ENCODE results near the gene OR4D1.

- TF ChIP-seq RNF2 (conservative IDR thresholded peaks at IDR 0.05; ENCODE audit: low read depth) (no peak), ZNF580 (CRISPR knock-in tag; IDR thresholded peaks at IDR 0.05; ENCODE audit: borderline replicate concordance, low read depth) (no peak), THRA (CRISPR knock-in tag; IDR thresholded peaks at IDR 0.05; ENCODE audit: borderline replicate concordance) (no peak), CHD2 (IDR thresholded peaks at IDR 0.05; ENCODE audit: low read depth, low read length) (no peak), MAZ (IDR thresholded peaks at IDR 0.05; ENCODE audit: borderline replicate concordance, low read depth, low read length) (no peak), MAZ (CRISPR knock-in tag; IDR thresholded peaks at IDR 0.05; ENCODE audit: low read depth) (no peak), SMAD3 (CRISPR knock-in tag; IDR thresholded peaks at IDR 0.05) (no peak), PRPF4 (IDR thresholded peaks at IDR 0.05; ENCODE audit: low read depth, low read length, poor library complexity, severe bottlenecking) (no peak), EHMT2 (IDR thresholded peaks at IDR 0.05; ENCODE audit: borderline replicate concordance, low read depth, low read length) (no peak), TEF (CRISPR knock-in tag; IDR thresholded peaks at IDR 0.05) (no peak), PBX3 (CRISPR knock-in tag; IDR thresholded peaks at IDR 0.05; ENCODE audit: borderline replicate concordance) (no peak), JUN (CRISPR knock-in tag; IDR thresholded peaks at IDR 0.05) (no peak), EZH2 (conservative IDR thresholded peaks at IDR 0.05; ENCODE audit: low read depth, low read length) (no peak), JUNB (CRISPR knock-in tag; IDR thresholded peaks at IDR 0.05; ENCODE audit: borderline replicate concordance) (no peak)
Observed at GRCh38 chr17:58207451-58207850, 59.3 kb downstream of the OR4D1 start.

Data from HepG2 (cell line).